NCI-H2227 (cell line): ENCODE data around the gene TBC1D22A.
"Not testable (repeated sequence)": the region's sequence is repeated elsewhere in the genome, so short reads cannot be mapped to it uniquely, and the experiment has no call there.

Experiments
- DNase-seq: peaks from one replicate; lab custom pipeline; 2025; ENCODE audit not compliant: unreplicated experiment; lab: John Stamatoyannopoulos, UW

TBC1D22A gene

DNA sequence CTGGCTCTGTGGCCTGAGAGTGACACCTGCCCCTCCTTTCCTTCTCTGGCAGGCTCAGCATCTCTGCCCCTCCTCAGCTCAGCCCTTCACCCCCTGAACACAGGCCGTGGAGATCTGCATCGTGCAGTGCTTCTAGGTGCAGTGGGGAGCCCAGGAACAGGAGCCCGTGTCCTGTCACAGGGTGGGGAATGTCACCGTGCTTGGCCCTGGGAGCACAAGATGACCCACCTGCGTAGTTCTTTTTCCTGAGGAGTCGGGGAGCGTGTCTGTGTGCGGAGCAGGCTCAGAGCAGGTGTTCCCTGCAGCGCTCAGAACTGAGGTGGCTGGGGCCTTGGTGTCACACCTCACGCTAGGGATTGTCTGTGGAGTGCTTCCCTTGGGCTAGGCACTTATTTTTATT is 10.6 kb downstream of the TBC1D22A start:
- no peak for DNase-seq

- no peak for DNase-seq
Measured at GRCh38 chr22:46774253-46774979, 12.0 kb downstream of the TBC1D22A start.

- no peak for DNase-seq
Measured at GRCh38 chr22:46774980-46775849, 12.8 kb downstream of the TBC1D22A start.

DNA sequence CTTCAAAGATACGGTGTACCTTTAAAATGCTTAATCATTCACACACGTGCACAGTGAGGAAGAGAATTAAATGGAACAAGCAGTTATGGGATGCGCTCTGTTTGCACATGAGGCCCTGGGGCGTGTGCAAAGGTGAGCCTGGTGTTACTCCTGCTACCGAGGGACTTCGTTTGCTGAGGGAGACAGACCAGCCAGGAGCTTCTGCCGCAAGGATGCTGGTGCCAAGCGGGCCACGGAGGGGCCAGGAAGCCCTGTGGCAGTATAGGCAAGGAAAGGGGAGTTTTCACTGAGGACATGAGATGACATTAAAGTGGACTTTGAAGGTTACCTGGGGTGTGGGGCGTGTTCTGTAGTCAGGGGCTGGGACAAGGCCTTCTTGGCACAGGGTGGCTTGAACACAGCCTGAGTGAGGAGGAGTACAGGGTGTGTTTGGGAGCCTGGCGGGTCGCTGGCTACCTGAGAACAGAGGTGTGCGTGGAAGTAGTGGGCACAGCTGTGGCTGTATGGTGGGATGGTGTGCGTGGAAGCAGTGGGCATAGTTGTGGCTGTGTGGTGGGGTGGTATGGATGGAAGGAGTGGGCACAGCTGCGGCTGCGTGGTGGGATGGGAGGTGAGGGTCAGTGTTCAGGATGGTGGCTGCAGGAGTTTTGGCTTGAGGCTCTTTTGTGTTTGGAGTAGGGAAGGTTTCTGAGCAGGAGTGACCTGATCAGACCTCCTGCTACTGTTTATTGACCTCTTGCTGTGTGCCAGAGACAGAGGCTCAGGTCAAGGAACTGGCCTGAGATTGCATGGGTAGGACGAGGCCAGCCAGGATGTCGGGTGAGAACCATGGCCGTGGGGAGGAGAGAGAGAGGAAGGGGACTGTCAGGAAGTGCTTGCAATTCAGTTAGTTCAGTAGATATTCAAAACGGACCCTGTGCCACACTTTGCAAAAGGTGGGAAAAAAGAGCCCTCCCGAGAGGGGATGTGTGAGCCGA is 13.7 kb downstream of the TBC1D22A start:
- no peak for DNase-seq

DNA sequence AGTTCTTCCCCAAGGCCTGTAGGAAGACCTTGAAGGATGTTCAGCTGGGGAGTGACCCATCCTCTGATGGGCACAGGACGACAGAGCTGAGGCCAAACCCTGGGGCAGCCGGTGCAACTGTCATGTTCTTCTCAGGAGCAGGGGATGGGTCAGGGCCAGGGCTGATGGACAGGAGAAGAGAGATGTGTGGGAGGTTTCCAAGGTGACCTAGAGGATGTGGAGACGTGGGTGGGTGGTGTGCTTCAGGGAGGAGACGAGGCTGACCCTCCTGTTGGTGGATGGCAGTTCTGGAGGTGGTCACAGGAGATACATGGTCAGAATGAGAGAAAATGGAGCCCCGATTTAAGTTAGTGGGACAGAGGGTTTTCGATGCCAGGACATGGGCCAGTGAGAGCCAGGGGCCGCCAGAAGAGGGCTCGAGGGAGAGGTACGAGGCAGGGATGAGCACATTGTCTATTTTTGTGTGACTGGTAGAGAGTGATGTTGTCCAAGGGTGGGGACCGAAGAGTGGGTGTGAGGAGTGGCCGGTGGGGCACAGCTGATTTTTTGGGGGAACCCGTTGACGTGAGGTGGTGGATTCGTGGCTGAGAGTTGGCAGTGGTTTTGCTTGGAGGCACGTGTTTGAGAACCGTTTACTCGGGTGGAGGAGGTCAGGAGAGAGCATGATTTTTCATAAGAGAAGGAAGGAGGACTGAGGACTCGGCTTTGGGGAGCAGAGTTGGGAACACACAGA is 14.6 kb downstream of the TBC1D22A start:
- DNase-seq: no peak

- no peak for DNase-seq
Measured at GRCh38 chr22:46777609-46777970, 15.1 kb downstream of the TBC1D22A start.

DNA sequence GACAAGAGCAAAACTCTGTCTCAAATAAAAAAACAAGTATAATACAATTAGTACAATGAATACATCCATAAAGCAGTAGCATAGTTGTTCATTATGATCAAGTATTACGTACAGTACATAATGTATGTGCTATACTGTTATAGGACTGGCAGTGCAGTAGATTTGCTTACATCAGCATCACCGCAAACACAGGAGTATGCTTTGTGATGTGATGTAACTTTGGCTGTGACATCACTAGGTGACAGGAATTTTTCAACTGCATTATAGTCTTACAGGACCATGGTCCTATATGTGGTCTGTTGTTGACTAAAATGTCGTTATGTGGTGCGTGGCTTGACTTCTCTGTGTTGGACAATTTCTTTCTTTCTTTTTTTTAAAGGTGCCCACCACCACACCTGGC is 16.6 kb downstream of the TBC1D22A start:
- DNase-seq: no peak

GRCh38 chr22:46779651-46780050 is 17.2 kb downstream of the TBC1D22A start:
- no peak for DNase-seq

DNA sequence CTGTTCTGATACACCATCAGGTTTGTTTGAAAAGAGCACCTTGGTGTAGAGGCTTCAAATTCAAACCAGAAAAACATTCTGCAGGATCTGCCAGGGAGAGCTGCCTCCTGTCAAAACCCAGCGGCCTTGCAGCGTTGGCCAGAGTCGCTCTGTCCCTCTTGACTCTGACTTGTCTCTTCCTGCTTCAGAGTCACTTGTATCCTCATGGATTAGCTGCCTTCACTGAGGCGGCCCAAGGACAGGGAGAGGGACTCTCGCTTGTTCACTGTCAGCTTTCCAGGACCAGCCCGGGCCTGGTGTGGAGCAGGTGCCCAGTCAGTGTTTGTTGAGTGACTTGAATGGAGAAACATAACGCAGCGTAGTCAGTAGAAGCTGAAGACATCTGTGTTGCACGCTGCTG is 18.0 kb downstream of the TBC1D22A start:
- peak; percentile 8 for DNase-seq

DNA sequence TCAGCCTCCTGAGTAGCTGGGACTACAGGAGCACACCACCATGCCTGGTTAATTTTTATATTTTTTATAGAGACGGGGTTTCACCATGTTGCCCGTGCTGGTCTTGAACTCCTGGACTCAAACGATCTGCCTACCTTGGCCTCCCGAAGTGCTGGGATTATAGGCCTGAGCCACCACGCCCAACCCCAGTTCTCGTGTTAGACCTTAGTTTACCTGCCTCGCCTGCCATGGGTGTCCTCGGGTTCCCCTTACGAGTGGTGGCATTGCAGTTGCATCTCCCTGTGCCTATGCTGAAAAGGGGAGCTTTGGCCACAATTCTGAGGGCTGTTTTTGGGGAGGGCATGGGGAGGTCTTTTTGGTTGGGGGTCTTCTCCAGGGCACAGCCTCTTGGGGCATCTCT is 18.8 kb downstream of the TBC1D22A start:
- no peak for DNase-seq

DNA sequence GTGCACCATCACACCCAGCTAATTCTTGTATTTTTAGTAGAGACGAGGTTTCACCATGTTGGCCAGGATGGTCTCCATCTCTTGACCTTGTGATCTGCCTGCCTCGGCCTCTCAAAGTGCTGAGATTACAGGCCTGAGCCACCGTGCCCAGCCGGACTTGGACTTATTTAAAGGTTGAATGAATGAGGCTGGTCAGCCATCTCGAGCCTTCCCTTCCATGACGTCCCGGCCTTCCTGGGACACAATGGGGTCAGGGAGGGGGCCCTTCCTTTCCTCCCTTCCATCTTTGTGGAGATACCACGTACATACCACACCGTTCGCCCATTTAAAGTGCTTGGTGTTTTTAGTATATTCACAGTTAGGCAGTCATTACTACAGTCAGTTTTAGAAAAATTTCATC is 19.8 kb downstream of the TBC1D22A start:
- DNase-seq: not testable (repeated sequence)

GRCh38 chr22:46783721-46784120 is 21.3 kb downstream of the TBC1D22A start:
- DNase-seq: no peak

DNA sequence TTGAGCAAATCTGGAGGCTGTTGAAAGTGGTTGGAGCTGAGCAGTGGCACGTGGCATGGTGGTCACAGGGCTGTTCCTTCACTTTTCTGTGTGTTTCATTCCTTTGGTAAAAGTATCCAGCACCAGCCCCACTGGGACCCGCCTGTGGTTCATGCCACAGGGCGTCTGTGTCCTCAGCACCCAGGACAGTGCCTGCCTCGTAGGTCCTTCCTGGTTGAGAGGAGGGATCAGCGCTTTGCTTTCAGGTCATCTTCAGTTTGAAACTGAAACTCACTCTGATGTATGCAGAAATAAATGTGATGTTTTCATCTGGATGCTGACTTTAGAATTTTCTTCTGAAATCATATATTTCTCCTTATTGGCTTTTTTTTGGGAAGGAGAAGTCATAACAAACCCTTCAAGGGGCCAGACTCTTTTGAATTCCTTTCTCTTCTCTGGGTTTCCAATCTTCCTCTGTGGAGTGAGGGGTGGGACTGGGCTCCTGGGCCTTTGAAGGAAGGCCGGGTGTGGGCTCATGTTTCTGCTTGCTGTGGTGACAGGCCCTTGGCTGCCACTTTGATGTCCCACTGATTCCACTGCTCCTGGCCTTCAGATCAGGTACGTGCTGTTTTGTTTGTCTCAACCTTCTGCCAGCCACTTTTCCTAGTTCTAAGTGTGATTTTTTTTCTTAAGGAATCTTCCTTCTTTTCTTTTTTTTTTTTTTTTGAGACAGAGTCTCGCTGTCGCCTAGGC is 26.2 kb downstream of the TBC1D22A start:
- DNase-seq: no peak

DNA sequence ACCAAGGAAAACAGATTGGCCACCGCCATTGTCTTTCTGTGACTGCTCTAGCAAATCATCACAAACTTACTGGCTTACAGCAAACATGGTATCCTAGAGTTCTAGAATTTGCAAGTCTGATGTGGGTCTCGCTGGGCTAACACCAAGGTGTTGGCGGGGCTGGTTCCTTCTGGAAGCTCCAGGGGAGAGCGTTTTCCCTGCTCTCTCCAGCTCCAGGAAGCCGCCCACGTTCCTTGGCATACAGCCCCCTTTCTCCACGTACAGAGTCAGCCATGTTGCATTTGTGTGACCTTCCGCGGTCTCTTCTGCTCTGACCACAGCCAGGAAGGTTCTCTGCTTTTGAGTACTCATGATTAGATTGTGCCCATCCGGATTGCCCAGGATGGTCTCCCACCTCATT is 27.5 kb downstream of the TBC1D22A start:
- DNase-seq: no peak

DNA sequence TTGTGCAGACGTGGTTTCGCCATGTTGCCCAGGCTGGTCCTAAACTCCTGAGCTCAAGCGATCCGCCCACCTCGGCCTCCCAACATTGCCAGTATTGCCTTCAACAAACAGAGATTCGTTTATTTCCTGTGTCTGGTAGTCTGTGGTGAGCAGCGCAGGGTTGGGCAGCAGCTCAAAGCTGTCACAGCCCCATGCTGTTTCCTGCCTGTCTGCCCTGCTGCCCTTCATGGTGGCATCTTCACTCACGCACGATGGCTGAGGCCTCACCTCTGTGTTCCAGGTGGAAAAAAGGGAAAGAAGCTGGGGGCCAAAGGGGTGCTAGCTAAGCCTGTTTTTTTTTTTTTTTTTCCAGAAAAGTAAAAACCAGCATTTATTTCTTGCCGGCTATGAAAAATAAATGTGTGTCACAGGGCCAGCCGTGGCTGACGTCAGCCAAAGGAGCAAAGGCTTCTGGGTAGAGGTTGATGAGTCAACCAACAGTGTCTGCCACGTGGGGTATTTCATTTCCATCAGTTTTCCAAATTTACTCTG is 28.8 kb downstream of the TBC1D22A start:
- DNase-seq: no peak

DNA sequence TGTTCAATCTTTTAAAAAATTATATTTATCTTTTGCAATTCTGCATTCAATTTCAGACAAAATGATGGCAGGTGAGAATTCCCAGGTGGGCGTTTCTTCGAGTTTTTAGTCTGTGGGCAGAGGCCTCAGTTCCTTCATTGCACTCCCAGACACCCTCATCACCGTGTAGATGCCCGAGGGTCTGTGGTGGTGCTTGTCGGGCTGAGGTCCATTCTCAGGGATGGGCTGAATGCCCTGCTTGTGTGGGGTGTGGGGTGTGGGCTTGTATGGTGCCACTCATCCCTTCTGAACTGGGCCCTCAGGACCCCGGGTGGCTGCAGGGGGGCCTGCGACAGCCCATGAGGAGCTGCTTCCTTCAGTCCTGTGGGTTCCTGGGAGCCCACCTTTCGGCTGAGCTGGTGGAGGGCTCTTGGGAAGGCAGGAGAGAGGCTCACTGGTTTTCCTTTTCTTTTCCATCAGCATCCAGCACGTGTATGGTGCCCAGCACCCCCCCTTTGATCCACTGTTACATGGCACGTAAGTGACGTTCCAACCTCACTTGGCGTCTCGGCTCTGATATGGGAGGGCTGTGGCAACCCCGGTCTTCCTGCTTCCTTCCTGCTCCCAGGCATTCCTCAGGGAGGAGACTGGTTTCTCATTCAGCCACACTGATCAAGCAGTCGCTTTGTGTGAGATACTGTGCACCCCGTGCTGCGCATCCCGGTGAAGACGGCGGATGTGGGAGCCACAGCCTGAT is 29.8 kb downstream of the TBC1D22A start:
- no peak for DNase-seq

- DNase-seq: no peak
Measured at GRCh38 chr22:46792841-46793261, 30.4 kb downstream of the TBC1D22A start.

GRCh38 chr22:46793497-46793896 is 31.0 kb downstream of the TBC1D22A start:
- DNase-seq: no peak

DNA sequence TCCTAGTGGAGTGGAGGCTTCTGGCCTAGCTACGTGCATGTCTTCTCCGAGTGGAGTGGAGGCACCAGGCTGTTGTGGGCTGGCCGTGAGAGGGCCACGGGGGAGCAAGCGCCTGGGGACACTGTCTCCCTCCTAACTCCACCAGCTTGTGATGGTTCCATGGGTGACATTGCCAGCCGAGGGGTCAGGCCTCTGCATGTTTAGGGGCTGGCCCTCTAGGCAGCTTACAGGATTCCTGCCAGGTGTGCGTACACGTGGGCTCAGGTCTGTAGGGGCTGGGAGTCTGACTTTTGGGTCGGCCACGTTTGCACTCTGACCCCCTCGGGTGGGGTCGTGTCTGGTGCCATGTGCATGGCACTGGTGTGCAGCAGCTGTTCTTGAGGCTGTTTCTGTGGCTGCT is 31.6 kb downstream of the TBC1D22A start:
- no peak for DNase-seq
